GM23338 (cell line): ENCODE results near the gene MTPN. TPM values are rescaled to one million over a fixed set of nuclear protein-coding genes. Genes with fewer than 3 reads are reported as not detected.

ENCODE experiments used
- ATAC-seq: fragments of 200-7000 bp; cut with Tn5 transposase; 3 replicates; pipeline ENCODE4 v1.9.1; 2020
- DNase-seq: peaks from one replicate; pipeline ENCODE4 v3.0.0-alpha.2; 2015; ENCODE audit warnings: low spot score
- H2AFZ ChIP-seq: fragments of 200-600 bp; sonication (generic); 2 replicates; pipeline ENCODE4 v1.8.0; 2016; ENCODE audit warnings: antibody characterized with exemption, mild to moderate bottlenecking, moderate library complexity
- H3F3A ChIP-seq: fragments of 200-600 bp; sonication (generic); replicated peaks from 2 replicates; pipeline ENCODE4 v1.8.0; 2017; ENCODE audit warnings: antibody characterized with exemption, mixed run types, low read depth
- H3K27ac ChIP-seq: fragments of 200-600 bp; sonication (generic); 2 replicates; pipeline ENCODE4 v1.6.1; 2016; ENCODE audit warnings: low read depth
- H3K27me3 ChIP-seq: fragments of 200-600 bp; sonication (generic); 2 replicates; pipeline ENCODE4 v1.8.0; 2016; ENCODE audit warnings: mild to moderate bottlenecking, mixed run types, moderate library complexity; ENCODE audit not compliant: insufficient read depth
- H3K36me3 ChIP-seq: fragments of 200-600 bp; sonication (generic); 2 replicates; pipeline ENCODE4 v1.8.0; 2016; ENCODE audit warnings: mild to moderate bottlenecking; ENCODE audit not compliant: insufficient read depth
- H3K4me1 ChIP-seq: fragments of 200-600 bp; sonication (generic); 2 replicates; pipeline ENCODE4 v1.8.0; 2016; ENCODE audit warnings: mild to moderate bottlenecking, moderate library complexity; ENCODE audit not compliant: insufficient read depth
- H3K4me2 ChIP-seq: fragments of 200-600 bp; sonication (generic); 2 replicates; pipeline ENCODE4 v1.7.1; 2017; ENCODE audit warnings: mixed run types
- H3K4me3 ChIP-seq: fragments of 200-600 bp; sonication (generic); 2 replicates; pipeline ENCODE4 v1.6.1; 2016; ENCODE audit warnings: mixed run types
- H3K79me2 ChIP-seq: fragments of 200-600 bp; sonication (generic); replicated peaks from 2 replicates; pipeline ENCODE4 v1.8.0; 2017; ENCODE audit warnings: mild to moderate bottlenecking; ENCODE audit not compliant: insufficient read depth
- H3K9me2 ChIP-seq: fragments of 200-600 bp; sonication (generic); 2 replicates; pipeline ENCODE4 v1.8.0; 2017; ENCODE audit not compliant: insufficient read depth
- H4K20me1 ChIP-seq: fragments of 200-600 bp; sonication (generic); replicated peaks from 2 replicates; pipeline ENCODE4 v1.8.0; 2017; ENCODE audit warnings: mild to moderate bottlenecking; ENCODE audit not compliant: insufficient read depth
- H3K27ac Mint-ChIP-seq: 2 replicates; pipeline ENCODE4 v1.8.0; 2020; ENCODE audit warnings: inconsistent platforms, mild to moderate bottlenecking, moderate library complexity, mixed read lengths
- H3K27me3 Mint-ChIP-seq: 3 replicates; pipeline ENCODE4 v1.8.0; 2022; ENCODE audit warnings: low read depth, mild to moderate bottlenecking, moderate library complexity, mixed read lengths, inconsistent platforms; ENCODE audit not compliant: insufficient read depth, poor library complexity
- H3K36me3 Mint-ChIP-seq: 3 replicates; pipeline ENCODE4 v1.8.0; 2021; ENCODE audit warnings: low read depth, mild to moderate bottlenecking, inconsistent platforms, moderate library complexity, mixed read lengths
- H3K4me1 Mint-ChIP-seq: 3 replicates; pipeline ENCODE4 v1.8.0; 2020; ENCODE audit warnings: mild to moderate bottlenecking, inconsistent platforms, mixed read lengths
- H3K4me3 Mint-ChIP-seq: 3 replicates; pipeline ENCODE4 v1.8.0; 2021; ENCODE audit warnings: moderate library complexity, mild to moderate bottlenecking, inconsistent platforms, mixed read lengths
- H3K9me3 Mint-ChIP-seq: 3 replicates; pipeline ENCODE4 v1.8.0; 2020; ENCODE audit warnings: moderate library complexity, mild to moderate bottlenecking, inconsistent platforms, mixed read lengths
- CTCF ChIP-seq, 2 experiments: fragments of 200-600 bp in 1 of 2; sonication (generic) in 1 of 2; conservative IDR thresholded peaks; 2 replicates each; pipeline versions ENCODE4 v1.5.1 to v1.6.1; 2016 to 2017; ENCODE audit warnings: antibody characterized with exemption in 2 of 2, low read depth in 2 of 2, mild to moderate bottlenecking in 2 of 2, moderate library complexity in 1 of 2
- EZH2 ChIP-seq: fragments of 200-600 bp; sonication (generic); IDR thresholded peaks from one replicate; pipeline ENCODE4 v1.8.0; 2017; ENCODE audit warnings: antibody characterized with exemption, mild to moderate bottlenecking, low read depth; ENCODE audit not compliant: unreplicated experiment
- JUNB ChIP-seq: IDR thresholded peaks from one replicate; pipeline ENCODE4 v1.6.1; 2016; ENCODE audit warnings: antibody characterized with exemption; ENCODE audit not compliant: unreplicated experiment
- NANOG ChIP-seq: IDR thresholded peaks from 2 replicates; pipeline ENCODE4 v1.6.1; 2016; ENCODE audit warnings: antibody characterized with exemption, borderline replicate concordance
- POLR2AphosphoS5 ChIP-seq: IDR thresholded peaks from 2 replicates; pipeline ENCODE4 v1.6.1; 2016; ENCODE audit warnings: antibody characterized with exemption, low read depth
- REST ChIP-seq: IDR thresholded peaks from one replicate; pipeline ENCODE4 v1.6.1; 2018; ENCODE audit warnings: antibody characterized with exemption; ENCODE audit not compliant: unreplicated experiment
- STAT1 ChIP-seq: IDR thresholded peaks from one replicate; pipeline ENCODE4 v1.6.1; 2016; ENCODE audit warnings: antibody characterized with exemption; ENCODE audit not compliant: unreplicated experiment
- ZNF114 ChIP-seq: fragments of 250-450 bp; sonication (Bioruptor Pico); IDR thresholded peaks from 2 replicates; pipeline ENCODE4 v1.5.0; 2020; ENCODE audit warnings: mild to moderate bottlenecking, moderate library complexity
- ZNF331 ChIP-seq: fragments of 250-450 bp; sonication (Bioruptor Pico); IDR thresholded peaks from 2 replicates; pipeline ENCODE4 v1.5.0; 2020; ENCODE audit warnings: low read depth, mild to moderate bottlenecking, moderate library complexity
- polyA plus RNA-seq: library from polyadenylated mRNA; unstranded; fragments of >200 nt; fragmentation: Nextera tagmentation; extraction: Ambion mirVana; gene quantifications from 2 replicates; pipeline ENCODE4 v1.2.1, GENCODE V29; 2016
- total RNA-seq: library from RNA; depleted of rRNA; stranded (reverse); fragments of >200 nt; shearing (Covaris generic); gene quantifications from 2 replicates; pipeline ENCODE4 v1.2.3, GENCODE V29; 2014

Gene MTPN
- total and polyA plus RNA-seq, 2 experiments from 2014 or later: 87.7 to 90.3 TPM

GRCh38 chr7:135994466-135995205 is 17.5 kb upstream of the MTPN start:
- no peak overlapping the region for H2AFZ ChIP-seq
- H3F3A ChIP-seq: no peaks in the 10 kb centered on the region
- no peaks in the 10 kb centered on the region for H3K4me1 ChIP-seq
- H3K27ac Mint-ChIP-seq: no peak overlapping the region
- no peak overlapping the region for H3K4me2 ChIP-seq
- TF ChIP-seq STAT1: no peak
- TF ChIP-seq JUNB: no peak
- no peak for TF ChIP-seq POLR2AphosphoS5
- TF ChIP-seq REST: no peak
- TF ChIP-seq ZNF114: no peak
- no peak for TF ChIP-seq CTCF (conservative IDR thresholded peaks at IDR 0.05; ENCODE audit: low read depth in 2 of 2)
- TF ChIP-seq NANOG: no peak
- no peak for TF ChIP-seq ZNF331 (CRISPR knock-in tag)
- no peaks in the 10 kb centered on the region for H3K36me3 Mint-ChIP-seq
- H3K27ac ChIP-seq: no peak overlapping the region
- no peaks in the 10 kb centered on the region for H3K36me3 ChIP-seq
- no peaks in the 10 kb centered on the region for H3K9me3 Mint-ChIP-seq
- ATAC-seq (no peak), DNase-seq (no peak)
- H4K20me1 ChIP-seq: no peaks in the 10 kb centered on the region
- no peak overlapping the region for H3K4me3 Mint-ChIP-seq
- no peaks in the 10 kb centered on the region for H3K79me2 ChIP-seq
- H3K27me3 ChIP-seq: no peaks in the 10 kb centered on the region
- H3K4me3 ChIP-seq: no peak overlapping the region
- H3K9me2 ChIP-seq: peaks cover 7% of the 10 kb centered on the region; the same call in 1 of the 2 replicates
- H3K4me1 Mint-ChIP-seq: no peaks in the 10 kb centered on the region; the same call in 2 of the 3 replicates
- H3K27me3 Mint-ChIP-seq: peaks cover 2% of the 10 kb centered on the region

GRCh38 chr7:135993950-135994349 is 16.8 kb upstream of the MTPN start:
- no peak for DNase-seq
- no peaks in the 10 kb centered on the region for H3K36me3 Mint-ChIP-seq
- peaks cover 3% of the 10 kb centered on the region; the same call in 1 of the 3 replicates for H3K9me3 Mint-ChIP-seq
- H3K4me2 ChIP-seq: no peak overlapping the region
- no peaks in the 10 kb centered on the region for H3K27me3 ChIP-seq
- H4K20me1 ChIP-seq: no peaks in the 10 kb centered on the region
- no peaks in the 10 kb centered on the region; the same call in 2 of the 3 replicates for H3K4me1 Mint-ChIP-seq
- H3K36me3 ChIP-seq: no peaks in the 10 kb centered on the region
- peaks cover 2% of the 10 kb centered on the region for H3K27me3 Mint-ChIP-seq
- H3K9me2 ChIP-seq: peaks cover 7% of the 10 kb centered on the region; the same call in 1 of the 2 replicates
- H3K4me1 ChIP-seq: no peaks in the 10 kb centered on the region
- H3K27ac ChIP-seq: no peak overlapping the region
- H2AFZ ChIP-seq: no peak overlapping the region
- H3K4me3 ChIP-seq: no peak overlapping the region
- H3K79me2 ChIP-seq: no peaks in the 10 kb centered on the region
- no peak overlapping the region for H3K4me3 Mint-ChIP-seq
- ATAC-seq: no peak
- no peak overlapping the region for H3K27ac Mint-ChIP-seq
- H3F3A ChIP-seq: no peaks in the 10 kb centered on the region
- TF ChIP-seq REST (no peak), NANOG (no peak), POLR2AphosphoS5 (no peak), JUNB (no peak), EZH2 (no peak), ZNF331 (CRISPR knock-in tag) (no peak)
